Transverse colon (tissue), 4 donors: ENCODE data around the gene ADAMTS14.

ENCODE experiments used
- CTCF ChIP-seq, 5 experiments: fragments of 200-600 bp in 3 of 5; fragments of 450-650 bp in 2 of 5; sonication (generic) in 3 of 5; IDR thresholded peaks; 1 replicate in 2 of 5; 2 replicates in 3 of 5; pipeline ENCODE4 v1.5.1; 2016 to 2017; ENCODE audit warnings: antibody characterized with exemption in 5 of 5, inconsistent platforms in 3 of 5, mild to moderate bottlenecking in 2 of 5, moderate library complexity in 1 of 5
- POLR2A ChIP-seq: fragments of 450-650 bp; IDR thresholded peaks from one replicate; pipeline ENCODE4 v1.6.1; 2016; ENCODE audit warnings: antibody characterized with exemption, mild to moderate bottlenecking, moderate library complexity
- POLR2AphosphoS5 ChIP-seq, 3 donors: sonication (generic); formaldehyde crosslinking; IDR thresholded peaks; one replicate each; pipeline ENCODE4 v1.6.1; 2016; ENCODE audit warnings: antibody characterized with exemption in 3 of 3

- TF ChIP-seq POLR2AphosphoS5 (IDR thresholded peaks at IDR 0.05) (no peak), CTCF (IDR thresholded peaks at IDR 0.05) (no peak), POLR2A (no peak)
Measured at GRCh38 chr10:70666960-70667798, 5.1 kb upstream of the ADAMTS14 start.
